CD14-positive monocyte (primary cell): ENCODE measurements around the gene MICALL2. TPM values are rescaled to one million over a fixed set of nuclear protein-coding genes. Genes with fewer than 3 reads are reported as not detected.

Source experiments
- DNase-seq, 3 donors: peaks; one replicate each; pipeline ENCODE4 v3.0.0-alpha.2; 2011 to 2022
- H2AFZ ChIP-seq: 2 replicates; pipeline ENCODE4 v1.6.0; 2012; ENCODE audit warnings: mild to moderate bottlenecking, low read depth, low read length, inconsistent platforms; ENCODE audit not compliant: insufficient read depth, poor library complexity, severe bottlenecking
- H3K27ac ChIP-seq, 2 donors: 1 replicate in 1 of 2; 2 replicates in 1 of 2; pipeline ENCODE4 v1.5.1; 2012 to 2013; ENCODE audit warnings: low read length in 2 of 2, control low read depth in 1 of 2, inconsistent platforms in 1 of 2, low read depth in 1 of 2, mild to moderate bottlenecking in 1 of 2
- H3K27me3 ChIP-seq, 2 donors: one replicate each; pipeline versions ENCODE4 v1.6.0 to v1.6.1; 2011 to 2013; ENCODE audit warnings: low read length in 2 of 2; ENCODE audit not compliant: control insufficient read depth in 2 of 2, insufficient read depth in 2 of 2
- H3K36me3 ChIP-seq, 2 donors: replicated peaks in 1 of 2; 1 replicate in 1 of 2; 2 replicates in 1 of 2; pipeline versions ENCODE4 v1.5.1 to v1.6.1; 2012 to 2013; ENCODE audit warnings: low read length in 2 of 2, control low read depth in 1 of 2, inconsistent platforms in 1 of 2, mild to moderate bottlenecking in 1 of 2; ENCODE audit not compliant: insufficient read depth in 2 of 2, control insufficient read depth in 1 of 2
- H3K4me1 ChIP-seq, 2 donors: 1 replicate in 1 of 2; 2 replicates in 1 of 2; pipeline versions ENCODE4 v1.5.1 to v1.6.1; 2012 to 2013; ENCODE audit warnings: low read length in 2 of 2, control low read depth in 1 of 2, inconsistent platforms in 1 of 2, mild to moderate bottlenecking in 1 of 2, moderate library complexity in 1 of 2; ENCODE audit not compliant: insufficient read depth in 2 of 2, control insufficient read depth in 1 of 2
- H3K4me2 ChIP-seq: replicated peaks from 2 replicates; pipeline ENCODE3; 2012; ENCODE audit warnings: low read length, moderate library complexity, mild to moderate bottlenecking; ENCODE audit not compliant: poor library complexity, severe bottlenecking; ENCODE audit errors: extremely low read depth
- H3K4me3 ChIP-seq, 3 experiments: fragments of 200-600 bp in 1 of 3; sonication (generic) in 1 of 3; replicated peaks in 1 of 3; 1 replicate in 2 of 3; 2 replicates in 1 of 3; pipeline ENCODE4 v1.5.1; 2011 to 2013; ENCODE audit warnings: low read length in 3 of 3, mild to moderate bottlenecking in 3 of 3, control low read depth in 2 of 3, low read depth in 2 of 3, inconsistent platforms in 1 of 3, moderate library complexity in 1 of 3
- H3K79me2 ChIP-seq: 2 replicates; pipeline ENCODE4 v1.6.0; 2012; ENCODE audit warnings: mild to moderate bottlenecking, control low read depth, inconsistent platforms, low read length, moderate library complexity; ENCODE audit not compliant: insufficient read depth
- H3K9ac ChIP-seq: 2 replicates; pipeline ENCODE4 v1.6.0; 2017; ENCODE audit warnings: low read length, mild to moderate bottlenecking; ENCODE audit not compliant: insufficient read depth, poor library complexity, severe bottlenecking
- H3K9me3 ChIP-seq, 2 donors: replicated peaks in 1 of 2; 1 replicate in 1 of 2; 2 replicates in 1 of 2; pipeline versions ENCODE4 v1.5.1 to v1.6.1; 2012 to 2013; ENCODE audit warnings: low read length in 2 of 2, control low read depth in 1 of 2; ENCODE audit not compliant: control insufficient read depth in 1 of 2, insufficient read depth in 1 of 2
- H4K20me1 ChIP-seq: 2 replicates; pipeline ENCODE4 v1.6.0; 2012; ENCODE audit warnings: mild to moderate bottlenecking, low read length, control low read depth, moderate library complexity; ENCODE audit not compliant: insufficient read depth
- H3K27ac Mint-ChIP-seq, 7 donors: one replicate each; pipeline ENCODE4 v1.8.0; 2020; ENCODE audit warnings: mild to moderate bottlenecking in 7 of 7, mixed read lengths in 7 of 7, moderate library complexity in 6 of 7, inconsistent platforms in 2 of 7
- H3K27me3 Mint-ChIP-seq, 3 donors: one replicate each; pipeline ENCODE4 v1.8.0; 2021 to 2022; ENCODE audit warnings: low read depth in 3 of 3, mild to moderate bottlenecking in 3 of 3, mixed read lengths in 3 of 3, moderate library complexity in 3 of 3, inconsistent platforms in 1 of 3
- H3K36me3 Mint-ChIP-seq, 2 donors: one replicate each; pipeline ENCODE4 v1.8.0; 2020; ENCODE audit warnings: mixed read lengths in 2 of 2, inconsistent platforms in 1 of 2, mild to moderate bottlenecking in 1 of 2
- H3K4me1 Mint-ChIP-seq: one replicate; pipeline ENCODE4 v1.8.0; 2020; ENCODE audit warnings: mild to moderate bottlenecking, mixed read lengths
- H3K4me3 Mint-ChIP-seq, 2 donors: one replicate each; pipeline ENCODE4 v1.8.0; 2020; ENCODE audit warnings: mild to moderate bottlenecking in 2 of 2, mixed read lengths in 2 of 2, moderate library complexity in 1 of 2
- H3K9me3 Mint-ChIP-seq, 7 donors: one replicate each; pipeline ENCODE4 v1.8.0; 2020 to 2022; ENCODE audit warnings: mixed read lengths in 7 of 7, mild to moderate bottlenecking in 6 of 7, moderate library complexity in 6 of 7, inconsistent platforms in 2 of 7
- CTCF ChIP-seq: fragments of 200-600 bp; IDR thresholded peaks from one replicate; pipeline ENCODE4 v1.8.0; 2022; ENCODE audit warnings: antibody characterized with exemption, mild to moderate bottlenecking
- WGBS: methylation state at CpG from one replicate; pipeline ENCODE4 v1.1.5; 2013; ENCODE audit warnings: missing lambda C conversion rate; ENCODE audit not compliant: insufficient coverage; 5-methylcytosine and 5-hydroxymethylcytosine counted together
- intact Hi-C, 2 donors: fragments of 100-400 bp; cut with micrococcal nuclease; formaldehyde crosslinking; loops; one replicate each; pipeline versions ENCODE4 v1.15.0 to v1.15.1; 2023
- polyA plus RNA-seq, 3 donors: library from polyadenylated mRNA; depleted of rRNA in 1 of 3; unstranded in 2 of 3; stranded (reverse) in 1 of 3; fragments of 300-500 nt in 2 of 3; fragments of >200 nt in 1 of 3; fragmentation: Illumina TruSeq in 2 of 3; gene quantifications; 1 replicate in 2 of 3; 2 replicates in 1 of 3; pipeline ENCODE4 v1.2.3, GENCODE V29; 2012 to 2021

The MICALL2 gene
- polyA plus RNA-seq, 3 donors: 0.14 to 7.2 (median 0.72) TPM

DNA sequence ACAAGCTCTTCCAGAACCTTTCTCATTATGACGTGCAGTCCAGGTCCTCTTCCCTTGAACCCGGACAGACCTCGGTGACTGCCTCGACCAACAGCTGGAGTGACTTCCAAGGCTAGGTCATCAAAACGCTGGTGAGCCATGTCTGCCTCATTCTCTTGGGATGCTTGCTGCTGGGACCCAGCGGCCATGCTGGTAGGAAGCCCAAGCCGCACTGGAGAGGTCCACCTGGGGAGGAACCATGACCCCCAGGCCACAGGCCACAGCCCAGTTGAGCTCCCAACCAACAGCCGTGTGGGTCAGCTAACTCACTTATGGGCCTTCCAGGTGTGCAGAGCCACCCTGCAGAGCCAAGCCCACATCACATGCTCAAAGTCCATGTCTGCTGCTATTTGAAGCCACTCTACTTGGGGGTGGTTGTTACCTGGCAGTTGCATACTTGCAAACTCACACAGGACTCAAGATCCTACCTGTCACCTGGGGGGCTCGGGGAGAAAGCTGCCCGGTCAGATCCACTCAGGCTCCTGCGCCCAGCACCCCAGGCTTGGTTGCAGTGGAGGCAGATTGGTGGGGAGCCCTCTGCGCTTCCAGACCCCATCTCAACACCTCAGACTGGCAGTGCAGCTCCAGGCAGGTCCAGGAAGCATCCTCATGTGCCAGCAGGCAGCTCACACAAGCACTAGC, 57.0 kb downstream of the MICALL2 start:
- H3K27me3 Mint-ChIP-seq: peaks cover 49 to 76% (median 59%) of the 10 kb centered on the region in 3 donors
- H3K9ac ChIP-seq: no peak overlapping the region
- no peaks in the 10 kb centered on the region for H3K36me3 ChIP-seq
- DNase-seq: no peak
- TF ChIP-seq CTCF: no peak
- H3K9me3 Mint-ChIP-seq: peaks cover 3 to 26% (median 13%) of the 10 kb centered on the region in 7 donors
- H3K4me1 ChIP-seq: no peaks in the 10 kb centered on the region
- 91% methylated on average over 8 of the region's 12 CpGs for WGBS
- no peak overlapping the region for H3K27ac Mint-ChIP-seq
- no peaks in the 10 kb centered on the region for H4K20me1 ChIP-seq
- no peak overlapping the region for H2AFZ ChIP-seq
- H3K27ac ChIP-seq: no peak overlapping the region
- peaks cover 13 to 39% of the 10 kb centered on the region in 2 donors for H3K27me3 ChIP-seq
- H3K4me3 Mint-ChIP-seq: peak overlapping the region in 1 of 2 donors; percentile 27
- no peaks in the 10 kb centered on the region for H3K79me2 ChIP-seq
- H3K4me1 Mint-ChIP-seq: peaks cover 3% of the 10 kb centered on the region
- peaks cover 12 to 18% of the 10 kb centered on the region in 2 donors for H3K9me3 ChIP-seq
- H3K4me3 ChIP-seq: no peak overlapping the region
- intact Hi-C loops: no loop called here
- peaks cover 0 to 5% of the 10 kb centered on the region in 2 donors for H3K36me3 Mint-ChIP-seq
- no peak overlapping the region for H3K4me2 ChIP-seq

DNA sequence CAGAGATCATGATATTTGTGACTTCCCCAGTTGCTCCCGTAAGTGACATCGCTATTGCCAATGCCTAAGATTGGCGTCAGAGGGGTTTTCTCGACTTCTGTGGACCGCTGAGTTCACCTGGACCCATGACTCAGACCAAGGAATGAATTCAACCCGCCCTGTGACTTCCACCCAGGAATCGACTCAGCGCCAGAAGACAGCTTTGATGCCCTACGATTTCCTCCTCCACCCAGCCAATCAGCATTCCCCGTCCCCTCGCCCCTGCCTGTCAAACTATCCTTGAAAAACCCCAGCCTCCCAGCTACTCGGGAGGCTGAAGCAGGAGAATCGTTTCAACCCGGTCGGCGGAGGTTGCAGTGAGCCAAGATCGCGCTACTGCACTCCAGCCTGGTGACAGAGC, 58.3 kb downstream of the MICALL2 start:
- no peak overlapping the region for H3K27ac ChIP-seq
- H3K9me3 ChIP-seq: peaks cover 16 to 18% of the 10 kb centered on the region in 2 donors
- DNase-seq: no peak
- Mint-ChIP-seq H3K36me3 (peaks cover 0 to 5% of the 10 kb centered on the region in 2 donors), H3K9me3 (peaks cover 7 to 37% (median 15%) of the 10 kb centered on the region in 7 donors), H3K27me3 (peaks cover 44 to 71% (median 55%) of the 10 kb centered on the region in 3 donors), H3K4me3 (no peak overlapping the region), H3K4me1 (peaks cover 3% of the 10 kb centered on the region), H3K27ac (no peak overlapping the region)
- intact Hi-C loops: no loop called here
- no peak overlapping the region for H3K4me2 ChIP-seq
- no peaks in the 10 kb centered on the region for H4K20me1 ChIP-seq
- H3K9ac ChIP-seq: no peak overlapping the region
- no peaks in the 10 kb centered on the region for H3K79me2 ChIP-seq
- H3K4me3 ChIP-seq: no peak overlapping the region
- no peak for TF ChIP-seq CTCF
- H2AFZ ChIP-seq: no peak overlapping the region
- WGBS: 75% methylated on average over 15 of the region's 18 CpGs
- no peaks in the 10 kb centered on the region for H3K4me1 ChIP-seq
- H3K36me3 ChIP-seq: no peaks in the 10 kb centered on the region
- H3K27me3 ChIP-seq: peaks cover 13 to 39% of the 10 kb centered on the region in 2 donors
